MCF 10A (cell line): Measurements from ENCODE around the gene TOM1L1. TPM values are rescaled to one million over a fixed set of nuclear protein-coding genes. Genes with fewer than 3 reads are reported as not detected.

Experiments
- BruUV-seq: library from RNA; stranded (reverse); fragments of 400-500 nt; replicated peaks from 2 replicates; lab custom pipeline; 2021; lab: Mats Ljungman, UMichigan
- CTCF ChIA-PET: fragments of 300-600 bp; sonication (Branson Sonifier 250); formaldehyde crosslinking; extraction: SDS; loops from one replicate; lab custom pipeline; 2021; ENCODE audit warnings: antibody characterized with exemption, inconsistent platforms; lab: Yijun Ruan, JAX
- POLR2A ChIA-PET: fragments of 300-600, 350-650 bp; sonication (Branson Sonifier 250); formaldehyde crosslinking; extraction: SDS; loops from one replicate; lab custom pipeline; 2020; ENCODE audit warnings: antibody characterized with exemption, inconsistent platforms; lab: Yijun Ruan, JAX
- DNase-seq: peaks from one replicate; pipeline ENCODE4 v3.0.0-alpha.2; 2018; ENCODE audit not compliant: unreplicated experiment
- H3K27ac Mint-ChIP-seq: one replicate; pipeline ENCODE4 v1.8.0; 2022; ENCODE audit warnings: mild to moderate bottlenecking, low read depth, mixed read lengths; ENCODE audit not compliant: unreplicated experiment
- H3K27me3 Mint-ChIP-seq: one replicate; pipeline ENCODE4 v1.8.0; 2022; ENCODE audit warnings: mixed read lengths; ENCODE audit not compliant: insufficient read depth, unreplicated experiment
- H3K36me3 Mint-ChIP-seq: one replicate; pipeline ENCODE4 v1.8.0; 2022; ENCODE audit warnings: mild to moderate bottlenecking, moderate library complexity, mixed read lengths; ENCODE audit not compliant: insufficient read depth, unreplicated experiment
- H3K4me1 Mint-ChIP-seq: one replicate; pipeline ENCODE4 v1.8.0; 2022; ENCODE audit warnings: mixed read lengths; ENCODE audit not compliant: insufficient read depth, unreplicated experiment
- H3K4me3 Mint-ChIP-seq: one replicate; pipeline ENCODE4 v1.8.0; 2022; ENCODE audit warnings: mild to moderate bottlenecking, moderate library complexity, mixed read lengths; ENCODE audit not compliant: unreplicated experiment
- H3K9me3 Mint-ChIP-seq: one replicate; pipeline ENCODE4 v1.8.0; 2022; ENCODE audit warnings: mixed read lengths; ENCODE audit not compliant: unreplicated experiment
- CTCF ChIP-seq: fragments of 200-600 bp; IDR thresholded peaks from one replicate; pipeline ENCODE4 v1.8.0; 2022; ENCODE audit warnings: antibody characterized with exemption, mild to moderate bottlenecking; ENCODE audit not compliant: unreplicated experiment
- intact Hi-C: fragments of 100-400 bp; cut with micrococcal nuclease; formaldehyde crosslinking; loops from 2 replicates; pipeline ENCODE4 v1.14.1; 2022
- total RNA-seq: library from RNA; stranded (reverse); gene quantifications from 2 replicates; pipeline ENCODE4 v1.2.3, GENCODE V29; 2022

TOM1L1 gene
- total RNA-seq, 1 experiment from 2014 or later: 157 TPM

GRCh38 chr17:54892360-54892759 lies 8.3 kb upstream of the TOM1L1 start:
- Mint-ChIP-seq H3K9me3 (no peaks in the 10 kb centered on the region), H3K36me3 (no peaks in the 10 kb centered on the region), H3K27me3 (no peaks in the 10 kb centered on the region), H3K27ac (no peak overlapping the region), H3K4me1 (peaks cover 5% of the 10 kb centered on the region), H3K4me3 (no peak overlapping the region)
- DNase-seq: no peak
- ChIA-PET CTCF (interaction anchor here (0.9 to 2.9 kb wide), 3 partner anchors 11 to 1860 kb away, joined by 3 to 13 read pairs (median 3); no protein-coding TSS in a partner anchor), POLR2A (no interaction called here)
- intact Hi-C loops: loop anchor here (5.0 to 10.0 kb wide), 2 partner anchors 465 to 1058 kb away; no protein-coding TSS in a partner anchor
- BruUV-seq: no TSS peak
- TF ChIP-seq CTCF: no peak

- H3K4me1 Mint-ChIP-seq: peaks cover 10% of the 10 kb centered on the region
- no peak for DNase-seq
- no peak overlapping the region for H3K27ac Mint-ChIP-seq
- no peak overlapping the region for H3K4me3 Mint-ChIP-seq
- CTCF ChIA-PET: interaction anchor here (0.5 to 0.7 kb wide), 2 partner anchors 15 to 898 kb away, joined by 3 read pairs; no protein-coding TSS in a partner anchor
- no peaks in the 10 kb centered on the region for H3K27me3 Mint-ChIP-seq
- no peaks in the 10 kb centered on the region for H3K9me3 Mint-ChIP-seq
- BruUV-seq: no TSS peak
- peaks cover 10% of the 10 kb centered on the region for H3K36me3 Mint-ChIP-seq
- TF ChIP-seq CTCF: no peak
- POLR2A ChIA-PET: no interaction called here
- intact Hi-C loops: loop anchor here (10.0 kb wide), 1 partner anchor 1064 kb away; no protein-coding TSS in a partner anchor
Measured at GRCh38 chr17:54898576-54898975, 2.1 kb upstream of the TOM1L1 start.

GRCh38 chr17:54899201-54899600 lies 1.5 kb upstream of the TOM1L1 start:
- DNase-seq: no peak
- Mint-ChIP-seq H3K9me3 (no peaks in the 10 kb centered on the region), H3K4me1 (peaks cover 10% of the 10 kb centered on the region), H3K27ac (no peak overlapping the region), H3K4me3 (no peak overlapping the region), H3K36me3 (peaks cover 16% of the 10 kb centered on the region), H3K27me3 (no peaks in the 10 kb centered on the region)
- TF ChIP-seq CTCF: no peak
- no TSS peak for BruUV-seq
- POLR2A ChIA-PET: no interaction called here
- intact Hi-C loops: loop anchor here (10.0 kb wide), 1 partner anchor 1064 kb away; no protein-coding TSS in a partner anchor
- CTCF ChIA-PET: interaction anchor here (0.7 kb wide), 1 partner anchor 898 kb away, joined by 3 read pairs; no protein-coding TSS in a partner anchor

- Mint-ChIP-seq H3K27ac (no peak overlapping the region), H3K9me3 (no peaks in the 10 kb centered on the region), H3K4me1 (peaks cover 10% of the 10 kb centered on the region), H3K4me3 (no peak overlapping the region), H3K27me3 (no peaks in the 10 kb centered on the region), H3K36me3 (peaks cover 23% of the 10 kb centered on the region)
- ChIA-PET CTCF (interaction anchor here (0.6 to 1.5 kb wide), 2 partner anchors 14 to 819 kb away, joined by 3 to 5 read pairs; no protein-coding TSS in a partner anchor), POLR2A (interaction anchor here (0.7 to 1.0 kb wide), 4 partner anchors 19 to 1355 kb away, joined by 3 read pairs; no protein-coding TSS in a partner anchor)
- DNase-seq: no peak
- TF ChIP-seq CTCF: no peak
- BruUV-seq: no TSS peak
- intact Hi-C loops: loop anchor here (10.0 kb wide), 1 partner anchor 1065 kb away; no protein-coding TSS in a partner anchor
Measured at GRCh38 chr17:54899721-54900456, 763 bp upstream of the TOM1L1 start.
